HG03571 (cell line): ENCODE results near the gene DLX2.
"Not testable (repeated sequence)": the region's sequence is repeated elsewhere in the genome, so short reads cannot be mapped to it uniquely, and the experiment has no call there.

Experiments
- ATAC-seq: cut with Tn5 transposase; IDR thresholded peaks from one replicate; pipeline ENCODE4 v1.9.1; 2021; ENCODE audit not compliant: unreplicated experiment

DLX2 gene

GRCh38 chr2:172102391-172103359, at the start of gene DLX2:
TSS of gene DLX2 (minus strand) at chr2:172102900. CDS start at chr2:172102538, 362 bp downstream.
- peak; percentile 69 for ATAC-seq

GRCh38 chr2:172147944-172148650, 45.4 kb upstream of the DLX2 start:
- no peak for ATAC-seq

- ATAC-seq = no peak
Observed at GRCh38 chr2:172143817-172144216, 41.1 kb upstream of the DLX2 start.

- not testable (repeated sequence) for ATAC-seq
Observed at GRCh38 chr2:172138727-172139126, 36.0 kb upstream of the DLX2 start.

GRCh38 chr2:172137943-172138342, 35.2 kb upstream of the DLX2 start:
- ATAC-seq = no peak

- ATAC-seq = no peak
Observed at GRCh38 chr2:172137109-172137508, 34.4 kb upstream of the DLX2 start.

- no peak for ATAC-seq
Observed at GRCh38 chr2:172135446-172135845, 32.7 kb upstream of the DLX2 start.

- no peak for ATAC-seq
Observed at GRCh38 chr2:172134270-172134669, 31.6 kb upstream of the DLX2 start.

- no peak for ATAC-seq
Observed at GRCh38 chr2:172131713-172132555, 29.2 kb upstream of the DLX2 start.

- no peak for ATAC-seq
Observed at GRCh38 chr2:172129404-172129803, 26.7 kb upstream of the DLX2 start.

- no peak for ATAC-seq
Observed at GRCh38 chr2:172128484-172128883, 25.8 kb upstream of the DLX2 start.

- no peak for ATAC-seq
Observed at GRCh38 chr2:172120118-172120517, 17.4 kb upstream of the DLX2 start.

- ATAC-seq = no peak
Observed at GRCh38 chr2:172119089-172119488, 16.4 kb upstream of the DLX2 start.

GRCh38 chr2:172116107-172116506, 13.4 kb upstream of the DLX2 start:
- ATAC-seq = no peak

- ATAC-seq = no peak
Observed at GRCh38 chr2:172114579-172114978, 11.9 kb upstream of the DLX2 start.

GRCh38 chr2:172114176-172114575, 11.5 kb upstream of the DLX2 start:
- not testable (repeated sequence) for ATAC-seq

GRCh38 chr2:172113617-172114016, 10.9 kb upstream of the DLX2 start:
- ATAC-seq = no peak

GRCh38 chr2:172109988-172110811, 7.5 kb upstream of the DLX2 start:
- ATAC-seq = no peak

GRCh38 chr2:172109256-172109987, 6.7 kb upstream of the DLX2 start:
- ATAC-seq = no peak

GRCh38 chr2:172108587-172108930, 5.9 kb upstream of the DLX2 start:
- ATAC-seq = no peak
